Tibial nerve (tissue), 3 donors: ENCODE results near the gene INTS1.

Source experiments
- CTCF ChIP-seq, 5 experiments: fragments of 200-600 bp in 3 of 5; fragments of 450-650 bp in 2 of 5; sonication (generic) in 3 of 5; IDR thresholded peaks; one replicate each; pipeline ENCODE4 v1.5.1; 2016 to 2019; ENCODE audit warnings: antibody characterized with exemption in 5 of 5, mild to moderate bottlenecking in 3 of 5, moderate library complexity in 2 of 5
- POLR2A ChIP-seq, 2 donors: fragments of 450-650 bp; IDR thresholded peaks; one replicate each; pipeline ENCODE4 v1.6.1; 2017; ENCODE audit warnings: antibody characterized with exemption in 2 of 2, mild to moderate bottlenecking in 2 of 2, moderate library complexity in 2 of 2

- TF ChIP-seq POLR2A (IDR thresholded peaks at IDR 0.05) (no peak), CTCF (IDR thresholded peaks at IDR 0.05) (no peak)
Observed at GRCh38 chr7:1487466-1487865, 16.7 kb downstream of the INTS1 start.
